Tracheal epithelial cell (primary cell): ENCODE data around the gene GCG. TPM values are rescaled to one million over a fixed set of nuclear protein-coding genes. Genes with fewer than 3 reads are reported as not detected.

Source experiments
- total RNA-seq: library from RNA; depleted of rRNA; stranded (reverse); fragments of >200 nt; gene quantifications from 2 replicates; pipeline ENCODE4 v1.2.1, GENCODE V29; 2014

Gene GCG
- total RNA-seq: not detected in 2 replicates

GRCh38 chr2:162152147-162152546, at the start of gene GCG:
Gene GCG (minus strand): TSS chr2:162152247. CDS start chr2:162149178, 3,069 bp downstream.

Other genes starting within 250 kb of the GCG start
- gene DPP4, start 78.0 kb downstream of the GCG start, total RNA-seq: 1.3 and 75.9 TPM in 2 replicates
- 0.85 and 2.7 TPM in 2 replicates for gene FAP, start 91.2 kb upstream of the GCG start, total RNA-seq
- 1.9 and 15.2 TPM in 2 replicates for gene IFIH1, start 166.4 kb upstream of the GCG start, total RNA-seq
- gene GCA, start 191.9 kb upstream of the GCG start, total RNA-seq: 7.7 and 25.3 TPM in 2 replicates